ENCODE data around the gene DOCK8.

Gene DOCK8

DNA sequence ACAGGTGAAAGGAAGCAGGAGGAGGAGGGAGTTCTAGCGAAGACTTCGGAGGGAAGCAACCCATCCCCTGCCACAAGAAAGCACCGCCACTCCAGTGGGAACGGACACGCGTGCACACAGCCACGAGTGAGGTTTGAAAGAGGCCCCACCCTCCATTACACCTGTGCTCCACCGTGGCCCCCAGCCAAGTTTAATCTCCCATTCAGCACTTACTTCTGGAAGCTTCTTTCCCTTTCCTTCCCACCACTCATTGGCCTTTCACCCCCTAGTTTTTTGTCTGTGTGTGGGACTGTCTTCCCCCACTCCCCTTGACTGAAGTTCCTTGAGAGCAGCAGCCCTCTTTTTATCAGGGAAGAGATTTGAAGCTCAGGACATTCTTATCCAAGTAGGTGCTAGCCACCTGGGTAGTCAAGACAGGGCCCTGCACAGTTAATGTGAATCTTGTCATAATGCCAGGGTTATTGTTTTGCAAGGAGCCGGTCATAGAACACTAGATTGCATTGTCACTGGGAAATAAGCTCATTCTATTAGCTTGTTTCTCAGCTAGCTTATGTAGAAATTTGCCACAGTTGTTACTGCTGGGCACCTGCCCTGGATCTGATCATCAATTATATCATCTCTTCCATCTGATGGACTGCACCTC is 256.0 kb downstream of the DOCK8 start:
- DNase-seq (ENCODE audit: low read depth, low spot score), result no peak
- TF ChIP-seq, protein P1, sequence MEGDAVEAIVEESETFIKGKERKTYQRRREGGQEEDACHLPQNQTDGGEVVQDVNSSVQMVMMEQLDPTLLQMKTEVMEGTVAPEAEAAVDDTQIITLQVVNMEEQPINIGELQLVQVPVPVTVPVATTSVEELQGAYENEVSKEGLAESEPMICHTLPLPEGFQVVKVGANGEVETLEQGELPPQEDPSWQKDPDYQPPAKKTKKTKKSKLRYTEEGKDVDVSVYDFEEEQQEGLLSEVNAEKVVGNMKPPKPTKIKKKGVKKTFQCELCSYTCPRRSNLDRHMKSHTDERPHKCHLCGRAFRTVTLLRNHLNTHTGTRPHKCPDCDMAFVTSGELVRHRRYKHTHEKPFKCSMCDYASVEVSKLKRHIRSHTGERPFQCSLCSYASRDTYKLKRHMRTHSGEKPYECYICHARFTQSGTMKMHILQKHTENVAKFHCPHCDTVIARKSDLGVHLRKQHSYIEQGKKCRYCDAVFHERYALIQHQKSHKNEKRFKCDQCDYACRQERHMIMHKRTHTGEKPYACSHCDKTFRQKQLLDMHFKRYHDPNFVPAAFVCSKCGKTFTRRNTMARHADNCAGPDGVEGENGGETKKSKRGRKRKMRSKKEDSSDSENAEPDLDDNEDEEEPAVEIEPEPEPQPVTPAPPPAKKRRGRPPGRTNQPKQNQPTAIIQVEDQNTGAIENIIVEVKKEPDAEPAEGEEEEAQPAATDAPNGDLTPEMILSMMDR (IDR thresholded peaks at IDR 0.05; ENCODE audit: insufficient read depth, low read length, missing control alignments), result no peak
- POLR2A ChIA-PET, result no interaction called here
- peak overlapping the region; percentile 61 for H3K4me3 ChIP-seq (ENCODE audit: low read depth, low read length)
- CTCF ChIA-PET, result interaction anchor here (1.0 kb wide), 1 partner anchor 8 kb away, joined by 4 read pairs; no protein-coding TSS in a partner anchor

DNA sequence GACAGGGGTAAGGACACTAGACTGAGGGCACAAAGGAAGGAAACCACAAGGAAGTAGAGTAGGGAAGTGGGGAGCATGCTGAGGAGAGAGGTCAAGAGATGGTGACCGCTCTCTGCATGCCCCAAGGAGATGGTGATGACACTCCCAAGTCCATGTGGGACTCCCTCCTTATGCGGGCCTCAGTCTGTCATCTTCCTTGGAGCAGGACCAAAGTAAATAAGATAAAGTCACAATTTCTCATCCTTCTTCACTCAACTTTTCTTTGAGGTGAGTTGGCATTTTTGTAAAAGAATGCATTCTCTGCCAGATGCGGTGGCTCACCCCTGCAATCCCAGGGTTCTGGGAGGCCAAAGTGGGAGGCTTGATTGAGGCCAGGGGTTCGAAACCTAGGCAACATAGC is 256.7 kb downstream of the DOCK8 start:
- no peak for DNase-seq (ENCODE audit: low read depth, low spot score)
- POLR2A ChIA-PET, result no interaction called here
- TF ChIP-seq, protein P1 (IDR thresholded peaks at IDR 0.05; ENCODE audit: insufficient read depth, low read length, missing control alignments), result no peak
- no peak overlapping the region for H3K4me3 ChIP-seq (ENCODE audit: low read depth, low read length)
- CTCF ChIA-PET, result no interaction called here

DNA sequence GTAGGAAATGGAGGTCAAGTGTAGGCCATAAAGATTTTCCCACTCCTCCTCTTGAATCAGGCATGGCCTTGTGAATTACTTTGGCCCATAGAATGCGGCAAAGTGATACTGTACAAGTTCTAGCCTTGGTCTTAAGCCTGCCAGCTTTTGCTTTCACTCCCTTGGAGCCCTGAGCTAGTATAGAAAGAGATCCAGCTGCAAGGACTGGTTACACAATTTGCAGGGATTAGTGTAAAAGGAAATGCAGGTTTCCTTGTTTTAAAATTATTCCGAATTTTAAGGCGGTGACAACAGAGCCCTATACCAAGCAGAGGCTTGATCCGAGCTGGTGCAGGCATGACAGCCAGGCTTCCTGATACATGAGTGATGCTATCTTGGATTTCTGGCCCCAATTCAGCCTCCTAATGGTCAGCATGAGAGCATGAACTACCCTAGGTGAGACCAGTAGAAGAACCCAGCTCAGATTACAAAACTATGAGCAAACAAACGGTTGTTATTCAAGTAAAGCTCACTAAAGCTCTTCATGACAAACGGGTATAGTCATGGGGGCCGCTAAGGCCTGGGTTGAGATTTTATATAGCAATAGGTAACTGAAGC is 257.9 kb downstream of the DOCK8 start:
- TF ChIP-seq, protein P1 (IDR thresholded peaks at IDR 0.05; ENCODE audit: insufficient read depth, low read length, missing control alignments), result no peak
- ChIA-PET POLR2A (no interaction called here), CTCF (no interaction called here)
- DNase-seq (ENCODE audit: low read depth, low spot score), result no peak
- no peak overlapping the region for H3K4me3 ChIP-seq (ENCODE audit: low read depth, low read length)

DNA sequence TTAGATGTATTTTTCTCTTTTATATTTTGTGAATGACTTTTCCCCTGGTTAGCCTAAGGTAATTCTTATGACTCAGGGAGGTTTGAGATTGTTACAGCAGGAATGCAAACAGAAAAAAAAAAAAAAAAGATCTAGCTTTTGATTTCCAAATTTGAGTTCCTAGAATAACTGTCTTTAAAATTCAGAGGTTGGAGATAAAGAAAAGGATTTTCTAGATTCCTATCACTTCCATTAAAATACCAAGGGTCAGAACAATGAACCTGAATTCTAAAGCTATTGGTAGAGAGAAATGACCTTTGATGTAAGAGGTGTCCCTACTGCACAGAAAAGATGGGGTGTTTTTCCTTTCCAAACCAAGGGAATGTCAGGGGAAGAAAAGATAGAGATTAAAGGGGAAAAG is 262.5 kb downstream of the DOCK8 start:
- TF ChIP-seq, protein P1 (IDR thresholded peaks at IDR 0.05; ENCODE audit: insufficient read depth, low read length, missing control alignments), result no peak
- DNase-seq (ENCODE audit: low read depth, low spot score), result no peak
- no peak overlapping the region for H3K4me3 ChIP-seq (ENCODE audit: low read depth, low read length)
- ChIA-PET CTCF (no interaction called here), POLR2A (no interaction called here)

DNA sequence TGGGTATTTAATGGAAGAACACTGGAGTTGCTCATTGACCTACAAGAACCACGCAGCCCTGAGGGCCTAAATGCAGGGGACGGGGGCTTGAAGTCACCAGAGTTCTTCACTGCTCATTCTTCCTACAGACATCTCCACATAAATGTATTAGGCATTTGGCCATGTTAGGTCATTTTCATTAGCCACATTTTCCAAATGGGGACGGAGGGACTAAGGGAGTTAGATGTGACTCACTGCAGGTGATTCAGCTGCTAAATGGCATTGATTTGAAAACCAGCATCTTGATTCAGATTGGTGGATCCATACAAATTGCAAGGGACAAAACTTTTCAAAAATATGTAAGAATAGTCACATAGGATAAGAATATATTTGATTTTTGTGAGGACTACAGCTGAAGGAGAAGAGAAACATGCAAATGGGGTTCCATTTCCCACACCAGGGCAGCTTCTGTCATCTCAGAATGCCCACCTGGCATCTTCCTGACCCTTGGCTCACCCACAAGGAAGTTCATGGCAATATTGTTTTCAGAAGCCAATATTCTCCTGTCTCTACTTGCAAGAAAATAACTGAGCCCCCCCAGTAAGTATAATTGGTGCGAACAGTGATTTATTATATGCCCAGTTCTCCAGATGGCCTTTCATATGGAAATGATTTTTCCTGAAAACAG is 264.8 kb downstream of the DOCK8 start:
- CTCF ChIA-PET, result interaction anchor here (0.8 kb wide), 1 partner anchor 9 kb away, joined by 4 read pairs; no protein-coding TSS in a partner anchor
- POLR2A ChIA-PET, result no interaction called here
- TF ChIP-seq, protein P1 (IDR thresholded peaks at IDR 0.05; ENCODE audit: insufficient read depth, low read length, missing control alignments), result no peak
- DNase-seq (ENCODE audit: low read depth, low spot score), result no peak
- no peak overlapping the region for H3K4me3 ChIP-seq (ENCODE audit: low read depth, low read length)

DNA sequence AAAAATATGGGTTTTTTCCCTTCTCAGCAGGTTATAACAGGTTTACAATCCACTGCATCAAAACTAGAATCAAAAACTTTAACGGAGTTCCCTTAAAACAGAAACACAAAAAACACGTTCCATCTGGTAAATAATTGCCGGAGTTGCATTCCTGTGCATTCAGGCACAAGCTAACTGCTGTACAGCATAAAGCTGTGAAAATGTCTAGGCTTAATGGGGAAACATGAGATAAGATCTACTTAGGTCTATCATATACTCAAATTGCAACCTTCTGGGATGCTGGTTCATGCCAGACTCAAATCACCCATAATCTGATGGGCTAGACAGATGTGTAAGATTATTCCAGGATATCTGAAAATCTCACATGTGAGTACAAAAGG is 265.3 kb downstream of the DOCK8 start:
- no peak overlapping the region for H3K4me3 ChIP-seq (ENCODE audit: low read depth, low read length)
- ChIA-PET POLR2A (no interaction called here), CTCF (no interaction called here)
- no peak for DNase-seq (ENCODE audit: low read depth, low spot score)
- TF ChIP-seq, protein P1 (IDR thresholded peaks at IDR 0.05; ENCODE audit: insufficient read depth, low read length, missing control alignments), result no peak
